Keratinocyte (primary cell): ENCODE measurements around the gene DLL3. TPM values are rescaled to one million over a fixed set of nuclear protein-coding genes. Genes with fewer than 3 reads are reported as not detected.

Experiments used
- DNase-seq: peaks from one replicate; pipeline ENCODE4 v3.0.0-alpha.2; 2011; ENCODE audit warnings: low read depth, missing footprints, low spot score
- FAIRE-seq: peaks from 2 replicates; lab custom pipeline; 2011; peaks lifted over from hg19 to GRCh38; lab: Jason Lieb, UNC
- H2AFZ ChIP-seq: 2 replicates; pipeline ENCODE4 v1.6.0; 2012; ENCODE audit warnings: low read length, control low read depth, inconsistent platforms; ENCODE audit not compliant: control insufficient read depth
- H3K27ac ChIP-seq: 2 replicates; pipeline ENCODE4 v1.5.1; 2011; ENCODE audit warnings: low read length; ENCODE audit not compliant: control insufficient read depth, insufficient read depth
- H3K27me3 ChIP-seq: 3 replicates; pipeline ENCODE4 v1.6.0; 2011; ENCODE audit warnings: low read length; ENCODE audit not compliant: control insufficient read depth, insufficient read depth; ENCODE audit errors: extremely low read depth
- H3K36me3 ChIP-seq, 2 experiments: 2 replicates in 1 of 2; 3 replicates in 1 of 2; pipeline ENCODE4 v1.5.1; 2011; ENCODE audit warnings: low read length in 2 of 2, mild to moderate bottlenecking in 1 of 2; ENCODE audit not compliant: control insufficient read depth in 2 of 2, insufficient read depth in 2 of 2; ENCODE audit errors: extremely low read depth in 1 of 2
- H3K4me1 ChIP-seq: 3 replicates; pipeline ENCODE4 v1.5.1; 2011; ENCODE audit warnings: low read length; ENCODE audit not compliant: control insufficient read depth, insufficient read depth; ENCODE audit errors: extremely low read depth
- H3K4me2 ChIP-seq: 3 replicates; pipeline ENCODE4 v1.6.0; 2011; ENCODE audit warnings: low read depth, low read length; ENCODE audit not compliant: control insufficient read depth, insufficient read depth; ENCODE audit errors: extremely low read depth
- H3K4me3 ChIP-seq, 3 experiments: fragments of 200-600 bp in 1 of 3; sonication (generic) in 1 of 3; 2 replicates in 2 of 3; 3 replicates in 1 of 3; pipeline ENCODE4 v1.5.1; 2011 to 2016; ENCODE audit warnings: low read length in 3 of 3, mild to moderate bottlenecking in 3 of 3, control low read depth in 2 of 3, inconsistent platforms in 1 of 3, low read depth in 1 of 3, mixed read lengths in 1 of 3, mixed run types in 1 of 3, moderate library complexity in 1 of 3; ENCODE audit not compliant: control insufficient read depth in 2 of 3, insufficient read depth in 2 of 3; ENCODE audit errors: extremely low read depth in 1 of 3
- H3K79me2 ChIP-seq: 2 replicates; pipeline ENCODE4 v1.6.0; 2012; ENCODE audit warnings: low read length; ENCODE audit not compliant: control insufficient read depth, insufficient read depth
- H3K9ac ChIP-seq: 3 replicates; pipeline ENCODE4 v1.6.0; 2011; ENCODE audit warnings: low read length; ENCODE audit not compliant: control insufficient read depth, insufficient read depth; ENCODE audit errors: extremely low read depth
- H3K9me1 ChIP-seq: 3 replicates; pipeline ENCODE4 v1.6.0; 2011; ENCODE audit warnings: low read length; ENCODE audit not compliant: control insufficient read depth, insufficient read depth; ENCODE audit errors: extremely low read depth
- H3K9me3 ChIP-seq: 2 replicates; pipeline ENCODE4 v1.5.1; 2012; ENCODE audit warnings: low read depth, low read length; ENCODE audit not compliant: control insufficient read depth
- H4K20me1 ChIP-seq: 3 replicates; pipeline ENCODE4 v1.6.0; 2011; ENCODE audit warnings: low read length; ENCODE audit not compliant: control insufficient read depth, insufficient read depth; ENCODE audit errors: extremely low read depth
- CTCF ChIP-seq, 3 experiments: IDR thresholded peaks in 1 of 3; conservative IDR thresholded peaks in 1 of 3; optimal IDR thresholded peaks in 1 of 3; 2 replicates in 2 of 3; 3 replicates in 1 of 3; pipeline versions ENCODE3 to v1.5.1; 2011; ENCODE audit warnings: low read length in 3 of 3, mild to moderate bottlenecking in 3 of 3, moderate library complexity in 2 of 3, control low read depth in 1 of 3, inconsistent platforms in 1 of 3; ENCODE audit not compliant: insufficient read depth in 2 of 3; ENCODE audit errors: extremely low read depth in 1 of 3
- EZH2 ChIP-seq: IDR thresholded peaks from one replicate; pipeline ENCODE4 v1.6.1; 2012; ENCODE audit warnings: inconsistent platforms, mild to moderate bottlenecking, low read length, moderate library complexity
- dilution Hi-C: fragments of 300-500 bp; cut with MboI; formaldehyde crosslinking; loops from one replicate; pipeline ENCODE4 v1.7.0; 2020; ENCODE audit warnings: low sequenced_read_pairs; ENCODE audit not compliant: extremely low pct_ligation_motif_present
- polyA plus RNA-seq, 5 experiments: library from polyadenylated mRNA; depleted of rRNA in 3 of 5; stranded (reverse) in 3 of 5; stranded (forward) in 1 of 5; unstranded in 1 of 5; fragments of >200 nt; gene quantifications; 1 replicate in 1 of 5; 2 replicates in 3 of 5; 3 replicates in 1 of 5; pipeline versions ENCODE4 v1.2.1 to v1.2.3, GENCODE V29; 2011 to 2012; ENCODE audit warnings: missing spikeins in 2 of 5, low read depth in 1 of 5, low replicate concordance in 1 of 5

The DLL3 gene
- polyA plus RNA-seq, 1 donor (not counting 4 experiments of a cell fraction or from before 2014, with no cell fraction given) = 0.89 TPM

- H3K4me2 ChIP-seq = no peak overlapping the region
- no peak for TF ChIP-seq CTCF (optimal IDR thresholded peaks at IDR 0.05 in 1 of 3, IDR thresholded peaks at IDR 0.05 in 1 of 3, conservative IDR thresholded peaks at IDR 0.05 in 1 of 3; ENCODE audit: extremely low read depth in 1 of 3, insufficient read depth in 2 of 3, low read length in 3 of 3)
- TF ChIP-seq EZH2 = no peak
- H3K9ac ChIP-seq = no peak overlapping the region
- H3K27ac ChIP-seq = no peak overlapping the region
- peaks cover 65 to 81% of the 10 kb centered on the region in 2 experiments for H3K36me3 ChIP-seq
- H3K9me1 ChIP-seq = no peaks in the 10 kb centered on the region
- no peaks in the 10 kb centered on the region for H3K9me3 ChIP-seq
- no peaks in the 10 kb centered on the region for H3K79me2 ChIP-seq
- dilution Hi-C loops = no loop called here
- FAIRE-seq (no peak), DNase-seq (no peak)
- no peaks in the 10 kb centered on the region for H3K27me3 ChIP-seq
- H4K20me1 ChIP-seq = no peaks in the 10 kb centered on the region
- H3K4me3 ChIP-seq = no peak overlapping the region
- no peaks in the 10 kb centered on the region for H3K4me1 ChIP-seq
- no peak overlapping the region for H2AFZ ChIP-seq
Observed at GRCh38 chr19:39471756-39472536, 26.8 kb upstream of the DLL3 start.

DNA sequence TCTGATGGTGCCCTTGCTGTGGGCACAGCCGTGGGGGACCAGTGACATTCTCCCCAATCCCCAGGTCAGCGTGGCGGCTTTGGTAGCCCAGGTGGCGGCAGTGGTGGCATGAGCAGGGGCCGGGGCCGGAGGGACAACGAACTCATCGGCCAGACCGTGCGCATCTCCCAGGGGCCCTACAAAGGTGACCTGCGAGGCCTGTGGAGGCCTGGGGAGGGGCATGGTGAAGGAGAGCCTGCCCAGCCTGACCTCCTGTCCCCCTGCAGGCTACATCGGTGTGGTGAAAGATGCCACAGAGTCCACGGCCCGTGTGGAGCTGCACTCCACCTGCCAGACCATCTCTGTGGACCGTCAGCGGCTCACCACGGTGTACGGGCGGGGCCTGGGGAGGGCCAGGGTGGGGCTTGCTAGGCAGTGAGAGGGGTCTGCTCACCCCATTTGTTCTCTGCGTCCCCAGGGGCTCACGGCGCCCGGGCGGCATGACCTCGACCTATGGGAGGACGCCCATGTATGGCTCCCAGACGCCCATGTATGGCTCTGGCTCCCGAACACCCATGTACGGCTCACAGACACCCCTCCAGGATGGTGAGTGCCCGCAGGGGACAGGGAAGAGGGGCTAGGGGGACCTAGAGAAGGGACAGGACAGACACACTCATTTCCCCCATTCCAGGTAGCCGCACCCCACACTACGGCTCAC is 25.9 kb upstream of the DLL3 start:
- FAIRE-seq (no peak), DNase-seq (no peak)
- dilution Hi-C loops = no loop called here
- Histone ChIP-seq H3K4me1 (no peaks in the 10 kb centered on the region), H2AFZ (no peak overlapping the region), H3K27me3 (no peaks in the 10 kb centered on the region), H3K9ac (no peak overlapping the region), H3K9me3 (no peaks in the 10 kb centered on the region), H3K79me2 (no peaks in the 10 kb centered on the region), H3K4me3 (no peak overlapping the region), H3K27ac (no peak overlapping the region), H3K4me2 (no peak overlapping the region), H4K20me1 (no peaks in the 10 kb centered on the region), H3K36me3 (peaks cover 59 to 76% of the 10 kb centered on the region in 2 experiments), H3K9me1 (no peaks in the 10 kb centered on the region)
- TF ChIP-seq CTCF (optimal IDR thresholded peaks at IDR 0.05 in 1 of 3, IDR thresholded peaks at IDR 0.05 in 1 of 3, conservative IDR thresholded peaks at IDR 0.05 in 1 of 3; ENCODE audit: extremely low read depth in 1 of 3, insufficient read depth in 2 of 3, low read length in 3 of 3) = no peak
- TF ChIP-seq EZH2 = no peak
